Central memory CD8-positive, alpha-beta T cell (primary cell): ENCODE results near the gene LRRK2.
"Not testable (repeated sequence)": the region's sequence is repeated elsewhere in the genome, so short reads cannot be mapped to it uniquely, and the experiment has no call there.

Experiments used
- ATAC-seq: fragments of 150-1000 bp; cut with Tn5 transposase; replicated peaks from 2 replicates; pipeline ENCODE4 v1.10.0; 2022; ENCODE audit warnings: mild to moderate bottlenecking, moderate FRiP score, moderate number of reproducible peaks; ENCODE audit not compliant: poor library complexity, severe bottlenecking; ENCODE audit errors: extremely low read depth
- DNase-seq, 2 donors: peaks; one replicate each; pipeline ENCODE4 v3.0.0; 2021; ENCODE audit warnings: low spot score in 2 of 2
- H3K27ac Mint-ChIP-seq: one replicate; pipeline ENCODE4 v1.8.0; 2022; ENCODE audit warnings: low read depth, mild to moderate bottlenecking, moderate library complexity, mixed read lengths
- H3K27me3 Mint-ChIP-seq: one replicate; pipeline ENCODE4 v1.8.0; 2022; ENCODE audit warnings: mixed read lengths
- H3K36me3 Mint-ChIP-seq: one replicate; pipeline ENCODE4 v1.8.0; 2022; ENCODE audit warnings: mild to moderate bottlenecking, moderate library complexity, mixed read lengths; ENCODE audit not compliant: insufficient read depth
- H3K4me1 Mint-ChIP-seq: one replicate; pipeline ENCODE4 v1.8.0; 2022; ENCODE audit warnings: mixed read lengths
- H3K4me3 Mint-ChIP-seq: one replicate; pipeline ENCODE4 v1.8.0; 2022; ENCODE audit warnings: mild to moderate bottlenecking, moderate library complexity, mixed read lengths
- H3K9me3 Mint-ChIP-seq: one replicate; pipeline ENCODE4 v1.8.0; 2022; ENCODE audit warnings: mixed read lengths

LRRK2 gene

GRCh38 chr12:40238979-40239378, 14.2 kb downstream of the LRRK2 start:
- no peak for DNase-seq
- Mint-ChIP-seq H3K36me3 (no peaks in the 10 kb centered on the region), H3K4me1 (no peaks in the 10 kb centered on the region), H3K4me3 (no peak overlapping the region), H3K27me3 (no peaks in the 10 kb centered on the region), H3K9me3 (no peaks in the 10 kb centered on the region), H3K27ac (no peak overlapping the region)
- ATAC-seq, result no peak

GRCh38 chr12:40240779-40241178, 16.0 kb downstream of the LRRK2 start:
- no peak for DNase-seq
- Mint-ChIP-seq H3K4me1 (no peaks in the 10 kb centered on the region), H3K36me3 (no peaks in the 10 kb centered on the region), H3K9me3 (no peaks in the 10 kb centered on the region), H3K4me3 (no peak overlapping the region), H3K27me3 (no peaks in the 10 kb centered on the region), H3K27ac (no peak overlapping the region)
- ATAC-seq, result no peak

GRCh38 chr12:40241741-40242140, 16.9 kb downstream of the LRRK2 start:
- DNase-seq (no peak), ATAC-seq (no peak)
- H3K4me3 Mint-ChIP-seq, result no peak overlapping the region
- no peaks in the 10 kb centered on the region for H3K27me3 Mint-ChIP-seq
- H3K36me3 Mint-ChIP-seq, result no peaks in the 10 kb centered on the region
- no peak overlapping the region for H3K27ac Mint-ChIP-seq
- H3K9me3 Mint-ChIP-seq, result no peaks in the 10 kb centered on the region
- H3K4me1 Mint-ChIP-seq, result no peaks in the 10 kb centered on the region

GRCh38 chr12:40244526-40245156, 19.8 kb downstream of the LRRK2 start:
- H3K4me3 Mint-ChIP-seq, H3K4me1 Mint-ChIP-seq, H3K9me3 Mint-ChIP-seq, ATAC-seq, H3K36me3 Mint-ChIP-seq, H3K27me3 Mint-ChIP-seq, DNase-seq, H3K27ac Mint-ChIP-seq: not testable (repeated sequence)

GRCh38 chr12:40248034-40248433, 23.2 kb downstream of the LRRK2 start:
- H3K27ac Mint-ChIP-seq, result no peak overlapping the region

GRCh38 chr12:40248585-40249297, 23.9 kb downstream of the LRRK2 start:
- no peaks in the 10 kb centered on the region for H3K4me1 Mint-ChIP-seq
- H3K27me3 Mint-ChIP-seq, result no peaks in the 10 kb centered on the region
- ATAC-seq (no peak), DNase-seq (no peak)
- H3K4me3 Mint-ChIP-seq, result no peak overlapping the region
- H3K36me3 Mint-ChIP-seq, result peaks cover 3% of the 10 kb centered on the region
- no peak overlapping the region for H3K27ac Mint-ChIP-seq
- no peaks in the 10 kb centered on the region for H3K9me3 Mint-ChIP-seq

More at GRCh38 chr12:40248034-40248433, 23.2 kb downstream of the LRRK2 start:
- H3K4me3 Mint-ChIP-seq, result no peak overlapping the region
- ATAC-seq, result no peak
- peaks cover 3% of the 10 kb centered on the region for H3K36me3 Mint-ChIP-seq
- no peaks in the 10 kb centered on the region for H3K9me3 Mint-ChIP-seq
- no peaks in the 10 kb centered on the region for H3K4me1 Mint-ChIP-seq
- DNase-seq, result no peak
- no peaks in the 10 kb centered on the region for H3K27me3 Mint-ChIP-seq

GRCh38 chr12:40250652-40251051, 25.9 kb downstream of the LRRK2 start:
- not testable (repeated sequence) for H3K36me3 Mint-ChIP-seq, H3K9me3 Mint-ChIP-seq, H3K27me3 Mint-ChIP-seq, H3K4me3 Mint-ChIP-seq, H3K4me1 Mint-ChIP-seq, H3K27ac Mint-ChIP-seq, DNase-seq, ATAC-seq

- H3K27me3 Mint-ChIP-seq, result no peaks in the 10 kb centered on the region
- H3K4me1 Mint-ChIP-seq, result no peaks in the 10 kb centered on the region
- peaks cover 3% of the 10 kb centered on the region for H3K36me3 Mint-ChIP-seq
- H3K9me3 Mint-ChIP-seq, result no peaks in the 10 kb centered on the region
- no peak for DNase-seq
- H3K4me3 Mint-ChIP-seq, result no peak overlapping the region
- no peak overlapping the region for H3K27ac Mint-ChIP-seq
- no peak for ATAC-seq
These were observed 29.1 kb downstream of the LRRK2 start for GRCh38 chr12:40253936-40254335.

- H3K4me1 Mint-ChIP-seq, result no peaks in the 10 kb centered on the region
- no peaks in the 10 kb centered on the region for H3K9me3 Mint-ChIP-seq
- no peak overlapping the region for H3K27ac Mint-ChIP-seq
These were observed 29.8 kb downstream of the LRRK2 start for GRCh38 chr12:40254455-40255085.

GRCh38 chr12:40258371-40258770, 33.6 kb downstream of the LRRK2 start:
- H3K36me3 Mint-ChIP-seq, result no peaks in the 10 kb centered on the region
- H3K27me3 Mint-ChIP-seq, result no peaks in the 10 kb centered on the region
- H3K4me1 Mint-ChIP-seq, result no peaks in the 10 kb centered on the region
- peaks cover 7% of the 10 kb centered on the region for H3K9me3 Mint-ChIP-seq
- DNase-seq, result no peak
- no peak overlapping the region for H3K27ac Mint-ChIP-seq
- ATAC-seq, result no peak
- no peak overlapping the region for H3K4me3 Mint-ChIP-seq

More at GRCh38 chr12:40254455-40255085, 29.8 kb downstream of the LRRK2 start:
- Mint-ChIP-seq H3K27me3 (no peaks in the 10 kb centered on the region), H3K4me3 (no peak overlapping the region), H3K36me3 (peaks cover 3% of the 10 kb centered on the region)
- ATAC-seq (no peak), DNase-seq (no peak)

GRCh38 chr12:40261937-40262336, 37.1 kb downstream of the LRRK2 start:
- H3K9me3 Mint-ChIP-seq, result peaks cover 12% of the 10 kb centered on the region
- ATAC-seq (no peak), DNase-seq (no peak)
- no peaks in the 10 kb centered on the region for H3K4me1 Mint-ChIP-seq
- no peak overlapping the region for H3K27ac Mint-ChIP-seq
- H3K4me3 Mint-ChIP-seq, result no peak overlapping the region
- no peaks in the 10 kb centered on the region for H3K27me3 Mint-ChIP-seq
- H3K36me3 Mint-ChIP-seq, result no peaks in the 10 kb centered on the region

- no peak overlapping the region for H3K27ac Mint-ChIP-seq
- H3K9me3 Mint-ChIP-seq, result peaks cover 12% of the 10 kb centered on the region
- no peaks in the 10 kb centered on the region for H3K4me1 Mint-ChIP-seq
- no peaks in the 10 kb centered on the region for H3K27me3 Mint-ChIP-seq
- no peak for ATAC-seq
- no peaks in the 10 kb centered on the region for H3K36me3 Mint-ChIP-seq
- no peak overlapping the region for H3K4me3 Mint-ChIP-seq
- DNase-seq, result no peak
These were observed 37.9 kb downstream of the LRRK2 start for GRCh38 chr12:40262657-40263056.
